ENCODE results near the gene METTL1. TPM values are rescaled to one million over a fixed set of nuclear protein-coding genes. Genes with fewer than 3 reads are reported as not detected.
A peak's percentile ranks its signal among the peaks of the same experiment; 100 is the strongest.

The METTL1 gene
- total RNA-seq, 4 donors from 2014 or later, result 6.5 to 22.7 (median 17.9) TPM

DNA sequence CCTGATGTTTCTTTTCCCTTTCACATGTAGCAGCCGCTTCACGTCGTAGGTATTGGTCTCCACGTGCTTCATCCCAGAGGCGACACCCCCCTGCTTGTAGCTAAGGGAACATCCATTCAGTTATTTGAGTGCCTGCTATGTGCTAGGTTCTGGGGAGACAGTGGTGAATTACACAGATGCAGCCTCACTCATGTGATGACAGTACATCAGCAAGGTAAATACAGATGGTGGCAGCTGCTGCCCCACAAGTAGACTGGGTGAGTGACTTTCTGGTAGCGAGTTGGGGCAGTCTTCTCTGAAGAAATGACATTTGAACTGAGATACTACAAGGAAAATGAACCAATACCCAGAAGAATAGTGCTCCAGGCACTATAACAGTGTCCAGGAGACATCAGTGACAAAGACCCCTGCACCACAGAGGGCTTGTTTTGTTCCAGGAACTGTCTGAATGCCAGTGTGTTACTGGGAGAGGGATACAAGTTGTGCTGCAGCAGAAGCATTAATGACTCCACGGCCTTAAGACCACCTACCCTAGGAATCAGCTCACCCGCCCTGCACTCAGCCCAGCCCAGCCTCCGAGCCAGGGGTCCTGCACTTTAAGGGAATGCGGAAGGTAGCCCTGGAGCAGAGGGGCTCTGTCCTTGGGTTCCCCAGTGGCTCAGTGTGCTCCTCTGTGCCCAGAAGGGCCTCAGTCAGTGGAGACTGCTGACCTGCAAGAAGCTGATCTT, 39.3 kb upstream of the METTL1 start:
- H3K27me3 ChIP-seq, result no peaks in the 10 kb centered on the region
- TF ChIP-seq, protein P1, sequence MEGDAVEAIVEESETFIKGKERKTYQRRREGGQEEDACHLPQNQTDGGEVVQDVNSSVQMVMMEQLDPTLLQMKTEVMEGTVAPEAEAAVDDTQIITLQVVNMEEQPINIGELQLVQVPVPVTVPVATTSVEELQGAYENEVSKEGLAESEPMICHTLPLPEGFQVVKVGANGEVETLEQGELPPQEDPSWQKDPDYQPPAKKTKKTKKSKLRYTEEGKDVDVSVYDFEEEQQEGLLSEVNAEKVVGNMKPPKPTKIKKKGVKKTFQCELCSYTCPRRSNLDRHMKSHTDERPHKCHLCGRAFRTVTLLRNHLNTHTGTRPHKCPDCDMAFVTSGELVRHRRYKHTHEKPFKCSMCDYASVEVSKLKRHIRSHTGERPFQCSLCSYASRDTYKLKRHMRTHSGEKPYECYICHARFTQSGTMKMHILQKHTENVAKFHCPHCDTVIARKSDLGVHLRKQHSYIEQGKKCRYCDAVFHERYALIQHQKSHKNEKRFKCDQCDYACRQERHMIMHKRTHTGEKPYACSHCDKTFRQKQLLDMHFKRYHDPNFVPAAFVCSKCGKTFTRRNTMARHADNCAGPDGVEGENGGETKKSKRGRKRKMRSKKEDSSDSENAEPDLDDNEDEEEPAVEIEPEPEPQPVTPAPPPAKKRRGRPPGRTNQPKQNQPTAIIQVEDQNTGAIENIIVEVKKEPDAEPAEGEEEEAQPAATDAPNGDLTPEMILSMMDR (IDR thresholded peaks at IDR 0.05 in 4 of 5, conservative IDR thresholded peaks at IDR 0.05 in 1 of 5), result no peak
- no peak for TF ChIP-seq POLR2A (IDR thresholded peaks at IDR 0.05)
- H3K9me3 ChIP-seq, result no peaks in the 10 kb centered on the region

GRCh38 chr12:57810450-57810849, 38.5 kb upstream of the METTL1 start:
- no peaks in the 10 kb centered on the region for H3K9me3 ChIP-seq
- H3K27ac ChIP-seq, result peak overlapping the region in 1 of 4 donors; percentile 18
- DNase-seq, result no peak
- intact Hi-C loops (cut with DNase I; ENCODE audit: low total_unique reads) (no loop called here), in situ Hi-C loops (cut with MboI; ENCODE audit: low sequenced_read_pairs in 4 of 4) (no loop called here)
- no peaks in the 10 kb centered on the region for H3K27me3 ChIP-seq
- peaks cover 0 to 73% of the 10 kb centered on the region in 2 donors for H3K36me3 ChIP-seq
- peaks cover 10 to 12% of the 10 kb centered on the region in 2 donors for H3K4me1 ChIP-seq
- TF ChIP-seq POLR2A (IDR thresholded peaks at IDR 0.05), result no peak
- TF ChIP-seq, protein P1 (IDR thresholded peaks at IDR 0.05 in 4 of 5, conservative IDR thresholded peaks at IDR 0.05 in 1 of 5), result no peak
- ATAC-seq, result no peak
- no peak overlapping the region for H3K4me3 ChIP-seq

More for the DNA sequence above, 39.3 kb upstream of the METTL1 start:
- peaks cover 18 to 19% of the 10 kb centered on the region in 2 donors for H3K4me1 ChIP-seq
- intact Hi-C loops (cut with DNase I; ENCODE audit: low total_unique reads) (no loop called here), in situ Hi-C loops (cut with MboI; ENCODE audit: low sequenced_read_pairs in 4 of 4) (no loop called here)
- peaks cover 0 to 66% of the 10 kb centered on the region in 2 donors for H3K36me3 ChIP-seq
- no peak overlapping the region for H3K4me3 ChIP-seq
- no peak for ATAC-seq
- H3K27ac ChIP-seq, result no peak overlapping the region
- DNase-seq, result no peak

DNA sequence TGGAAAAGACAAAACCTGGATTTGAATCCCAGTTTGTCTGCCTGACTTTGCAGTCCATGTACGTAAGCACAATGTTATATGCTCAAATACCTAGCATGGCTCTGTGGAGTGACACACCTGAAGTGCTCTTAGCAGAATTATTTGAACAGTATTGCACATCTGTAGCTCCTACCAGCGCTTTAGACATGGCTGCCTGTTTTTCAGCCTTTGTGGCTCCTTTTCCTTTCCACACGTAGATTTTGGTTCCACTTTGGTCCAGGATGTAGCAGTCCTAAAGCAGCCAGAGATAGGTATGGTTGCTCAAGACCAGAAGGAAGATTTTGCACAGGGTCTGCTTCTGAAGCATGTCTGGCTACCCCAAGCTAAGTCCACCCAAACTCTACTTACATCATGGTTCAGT, 37.5 kb upstream of the METTL1 start:
- in situ Hi-C loops (cut with MboI; ENCODE audit: low sequenced_read_pairs in 4 of 4) (loop anchor here in 1 of 4 donors (10.0 kb wide), 1 partner anchor 105 kb away; no protein-coding TSS in a partner anchor), intact Hi-C loops (cut with DNase I; ENCODE audit: low total_unique reads) (no loop called here)
- H3K4me1 ChIP-seq, result peaks cover 1 to 2% of the 10 kb centered on the region in 2 donors
- no peaks in the 10 kb centered on the region for H3K9me3 ChIP-seq
- ATAC-seq, result no peak
- no peaks in the 10 kb centered on the region for H3K27me3 ChIP-seq
- no peak for TF ChIP-seq POLR2A (IDR thresholded peaks at IDR 0.05)
- TF ChIP-seq, protein P1 (IDR thresholded peaks at IDR 0.05 in 4 of 5, conservative IDR thresholded peaks at IDR 0.05 in 1 of 5), result no peak
- H3K27ac ChIP-seq, result no peak overlapping the region
- no peak overlapping the region for H3K4me3 ChIP-seq
- no peak for DNase-seq
- peaks cover 0 to 81% of the 10 kb centered on the region in 2 donors for H3K36me3 ChIP-seq

DNA sequence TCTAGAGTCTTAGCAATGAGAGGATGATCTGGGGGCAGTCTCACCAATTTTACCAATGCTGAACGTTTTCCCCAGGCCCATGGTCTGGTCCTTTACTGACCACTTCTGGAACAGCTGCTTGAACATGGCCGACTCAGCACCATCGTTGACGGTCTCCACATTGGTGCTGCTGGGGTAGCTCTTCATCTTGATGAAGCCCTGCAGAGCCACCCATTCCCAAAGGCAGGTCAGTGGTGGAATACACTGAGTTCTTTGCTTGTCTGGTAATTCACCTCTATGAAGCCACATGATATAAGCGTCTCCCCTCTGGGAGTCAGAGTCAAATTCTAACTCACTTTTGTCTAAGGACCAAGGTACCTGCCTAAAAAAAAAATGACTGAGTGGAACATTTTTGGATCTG, 36.4 kb upstream of the METTL1 start:
- Histone ChIP-seq H3K36me3 (peaks cover 0 to 90% of the 10 kb centered on the region in 2 donors), H3K4me3 (no peak overlapping the region), H3K27me3 (no peaks in the 10 kb centered on the region), H3K4me1 (peaks cover 0 to 3% of the 10 kb centered on the region in 2 donors), H3K9me3 (no peaks in the 10 kb centered on the region), H3K27ac (no peak overlapping the region)
- no peak for ATAC-seq
- no peak for DNase-seq
- intact Hi-C loops (cut with DNase I; ENCODE audit: low total_unique reads) (no loop called here), in situ Hi-C loops (cut with MboI; ENCODE audit: low sequenced_read_pairs in 4 of 4) (loop anchor here in 1 of 4 donors (10.0 kb wide), 1 partner anchor 106 kb away; no protein-coding TSS in a partner anchor)
- TF ChIP-seq, protein P1 (IDR thresholded peaks at IDR 0.05 in 4 of 5, conservative IDR thresholded peaks at IDR 0.05 in 1 of 5), result no peak
- TF ChIP-seq POLR2A (IDR thresholded peaks at IDR 0.05), result no peak
